K562 (cell line): ENCODE data around the gene UMAD1. TPM values are rescaled to one million over a fixed set of nuclear protein-coding genes. Genes with fewer than 3 reads are reported as not detected.

ENCODE experiments used
- ATAC-seq: fragments of 200-7000 bp; cut with Tn5 transposase; 3 replicates; pipeline ENCODE4 v1.9.1; 2020; ENCODE audit warnings: moderate library complexity
- BruUV-seq: library from RNA; stranded (reverse); fragments of 400-500 nt; replicated peaks from 2 replicates; lab custom pipeline; 2021; lab: Mats Ljungman, UMichigan
- CTCF ChIA-PET: fragments of 300-600 bp; formaldehyde crosslinking; extraction: SDS; loops from one replicate; lab custom pipeline; 2021; ENCODE audit warnings: low intra/inter-chr PET ratio; lab: Yijun Ruan, JAX
- POLR2A ChIA-PET: fragments of 300-600, 350-650 bp; sonication (Branson Sonifier 250); formaldehyde crosslinking; extraction: SDS; loops from one replicate; lab custom pipeline; 2021; ENCODE audit warnings: antibody characterized with exemption, inconsistent platforms; lab: Yijun Ruan, JAX
- DNase-seq, 4 experiments: peaks; one replicate each; pipeline versions ENCODE4 v3.0.0 to v3.0.0-alpha.2; 2011 to 2018; ENCODE audit warnings: low spot score in 3 of 4, mixed read lengths in 3 of 4; ENCODE audit errors: extremely low read depth in 1 of 4
- FAIRE-seq: peaks from 2 replicates; lab custom pipeline; 2011; peaks lifted over from hg19 to GRCh38; lab: Jason Lieb, UNC
- H2AFZ ChIP-seq: 2 replicates; pipeline ENCODE4 v1.6.0; 2011; ENCODE audit warnings: low read depth, low read length, control low read depth, inconsistent platforms
- H3K27ac ChIP-seq: fragments of 200-600 bp; 3 replicates; pipeline ENCODE4 v1.8.0; 2011; ENCODE audit warnings: low read depth, mild to moderate bottlenecking, control low read depth, inconsistent platforms, low read length, moderate library complexity, mixed read lengths; ENCODE audit errors: extremely low read depth
- H3K27me3 ChIP-seq, 2 experiments: fragments of 300-600 bp in 1 of 2; 2 replicates in 1 of 2; 3 replicates in 1 of 2; pipeline versions ENCODE4 v1.6.0 to v1.8.0; 2011; ENCODE audit warnings: inconsistent platforms in 2 of 2, low read length in 2 of 2, mild to moderate bottlenecking in 1 of 2, mixed read lengths in 1 of 2, moderate library complexity in 1 of 2; ENCODE audit not compliant: control insufficient read depth in 2 of 2, insufficient read depth in 2 of 2
- H3K36me3 ChIP-seq: fragments of 300-600 bp; 3 replicates; pipeline ENCODE4 v1.8.0; 2011; ENCODE audit warnings: mild to moderate bottlenecking, low read length, inconsistent platforms; ENCODE audit not compliant: control insufficient read depth, insufficient read depth
- H3K4me1 ChIP-seq, 2 experiments: fragments of 200-600 bp in 1 of 2; replicated peaks in 1 of 2; 2 replicates in 1 of 2; 3 replicates in 1 of 2; pipeline versions ENCODE4 v1.5.1 to v1.8.0; 2011; ENCODE audit warnings: inconsistent platforms in 2 of 2, low read length in 2 of 2, mild to moderate bottlenecking in 1 of 2, mixed read lengths in 1 of 2, moderate library complexity in 1 of 2; ENCODE audit not compliant: control insufficient read depth in 2 of 2, insufficient read depth in 2 of 2
- H3K4me2 ChIP-seq: 2 replicates; pipeline ENCODE4 v1.6.1; 2011; ENCODE audit warnings: low read length, control low read depth, inconsistent platforms, mixed read lengths; ENCODE audit not compliant: insufficient read depth
- H3K4me3 ChIP-seq: fragments of 200-600 bp; sonication (generic), shearing (Covaris generic); 2 replicates; pipeline ENCODE4 v1.5.1; 2016; ENCODE audit warnings: control low read depth, inconsistent platforms
- H3K79me2 ChIP-seq: fragments of 200-600 bp; 3 replicates; pipeline ENCODE4 v1.8.0; 2011; ENCODE audit warnings: low read length, inconsistent platforms; ENCODE audit not compliant: control insufficient read depth, insufficient read depth
- H3K9ac ChIP-seq, 2 experiments: 2 replicates each; pipeline versions ENCODE4 v1.6.0 to v1.6.1; 2011; ENCODE audit warnings: low read depth in 2 of 2, low read length in 2 of 2, control low read depth in 1 of 2, inconsistent platforms in 1 of 2, mild to moderate bottlenecking in 1 of 2, mixed read lengths in 1 of 2; ENCODE audit not compliant: insufficient read depth in 1 of 2
- H3K9me1 ChIP-seq: one replicate; pipeline ENCODE4 v1.6.0; 2011; ENCODE audit warnings: inconsistent platforms, mild to moderate bottlenecking, low read length, moderate library complexity; ENCODE audit not compliant: control insufficient read depth, insufficient read depth
- H3K9me3 ChIP-seq: replicated peaks from 2 replicates; pipeline ENCODE4 v1.5.1; 2011; ENCODE audit warnings: low read depth, low read length, inconsistent platforms; ENCODE audit not compliant: control insufficient read depth, insufficient read depth
- H4K20me1 ChIP-seq: replicated peaks from 2 replicates; pipeline ENCODE4 v1.6.1; 2011; ENCODE audit warnings: low read length, inconsistent platforms, mixed read lengths; ENCODE audit not compliant: control insufficient read depth, insufficient read depth
- ARID1B ChIP-seq: fragments of 450-650 bp; IDR thresholded peaks from 2 replicates; pipeline ENCODE4 v1.6.1; 2016; ENCODE audit warnings: antibody characterized with exemption, mild to moderate bottlenecking, inconsistent platforms
- BRCA1 ChIP-seq, 2 experiments: fragments of 450-650 bp in 1 of 2; sonication (generic) in 1 of 2; formaldehyde crosslinking in 1 of 2; IDR thresholded peaks; 2 replicates each; pipeline versions ENCODE4 v1.5.0 to v1.6.1; 2017 to 2020; ENCODE audit warnings: mild to moderate bottlenecking in 1 of 2, missing genetic modification reagents in 1 of 2
- CHAMP1 ChIP-seq: fragments of 450-650 bp; IDR thresholded peaks from 2 replicates; pipeline ENCODE4 v1.6.1; 2016; ENCODE audit warnings: mild to moderate bottlenecking
- EGR1 ChIP-seq: fragments of 450-650 bp; conservative IDR thresholded peaks from 2 replicates; pipeline ENCODE4 v1.6.1; 2017; ENCODE audit warnings: mild to moderate bottlenecking
- EP400 ChIP-seq: fragments of 450-650 bp; IDR thresholded peaks from 2 replicates; pipeline ENCODE4 v1.6.1; 2017; ENCODE audit warnings: antibody characterized with exemption, mild to moderate bottlenecking, moderate library complexity
- FOXK2 ChIP-seq, 2 experiments: fragments of 450-650 bp; IDR thresholded peaks in 1 of 2; conservative IDR thresholded peaks in 1 of 2; 2 replicates each; pipeline ENCODE4 v1.6.1; 2016; ENCODE audit warnings: low read depth in 2 of 2, mild to moderate bottlenecking in 1 of 2
- HINFP ChIP-seq: fragments of 450-650 bp; conservative IDR thresholded peaks from 2 replicates; pipeline ENCODE4 v1.6.1; 2016; ENCODE audit warnings: missing genetic modification characterization, low read depth, mild to moderate bottlenecking, control low read depth, missing compliant biosample characterization
- MAFG ChIP-seq: fragments of 450-650 bp; conservative IDR thresholded peaks from 2 replicates; pipeline ENCODE4 v1.6.1; 2016; ENCODE audit warnings: missing genetic modification characterization, missing compliant biosample characterization
- PPARD ChIP-seq: fragments of 250-450 bp; sonication (Bioruptor Pico); IDR thresholded peaks from 2 replicates; pipeline ENCODE4 v1.8.0; 2022; ENCODE audit warnings: inconsistent platforms, mild to moderate bottlenecking, moderate library complexity
- RCOR1 ChIP-seq, 2 experiments: IDR thresholded peaks; 2 replicates each; pipeline ENCODE4 v1.6.1; 2012; ENCODE audit warnings: low read depth in 2 of 2, low read length in 2 of 2, borderline replicate concordance in 1 of 2, improper control_type of control experiment in 1 of 2
- ZNF197 ChIP-seq: fragments of 200-800 bp; sonication (Bioruptor generic); IDR thresholded peaks from 2 replicates; pipeline ENCODE4 v1.6.1; 2016; ENCODE audit warnings: low read depth, missing genetic modification characterization, missing compliant biosample characterization
- WGBS: fragments of 100-300 bp; shearing (Covaris generic); methylation state at CpG from one replicate; pipeline ENCODE4 v1.1.6; 2016; ENCODE audit warnings: low coverage, mixed read lengths; ENCODE audit not compliant: insufficient coverage; ENCODE audit errors: missing lambda C conversion rate; 5-methylcytosine and 5-hydroxymethylcytosine counted together
- in situ Hi-C: fragments of 300-500 bp; cut with MboI; formaldehyde crosslinking; loops from 4 replicates; pipeline ENCODE4 v1.15.0; 2018; ENCODE audit warnings: inconsistent platforms, mixed read lengths
- intact Hi-C: fragments of 100-400 bp; cut with micrococcal nuclease; formaldehyde crosslinking; loops from 2 replicates; pipeline ENCODE4 v1.14.2; 2022
- polyA plus RNA-seq, 8 experiments: library from polyadenylated mRNA; depleted of rRNA in 4 of 8; stranded (reverse) in 5 of 8; unstranded in 3 of 8; fragments of >200 nt; fragmentation: Nextera tagmentation in 2 of 8; fragmentation: Illumina TruSeq in 1 of 8; extraction: Ambion mirVana in 2 of 8; extraction: Trizol in 1 of 8; gene quantifications; 2 replicates each; pipeline versions ENCODE4 v1.2.1 to v1.2.3, GENCODE V29; 2011 to 2014; ENCODE audit warnings: inconsistent platforms in 1 of 8, missing spikeins in 1 of 8
- total RNA-seq, 7 experiments: library from RNA; depleted of rRNA in 6 of 7; stranded (reverse); fragments of >200 nt in 6 of 7; fragmentation: Illumina TruSeq in 2 of 7; extraction: Trizol in 2 of 7; gene quantifications; 2 replicates each; pipeline versions ENCODE4 v1.2.1 to v1.2.3, GENCODE V29; 2011 to 2021; ENCODE audit warnings: low replicate concordance in 1 of 7
- TF ChIP-seq, protein P1 (sequence below): fragments of 450-650 bp; IDR thresholded peaks from 2 replicates; pipeline ENCODE4 v1.6.1; 2018; ENCODE audit warnings: mild to moderate bottlenecking, low read depth; ENCODE audit not compliant: partially characterized antibody
- TF ChIP-seq, protein P2 (sequence below): fragments of 450-650 bp; formaldehyde crosslinking; IDR thresholded peaks from 2 replicates; pipeline ENCODE4 v1.4.0; 2020; ENCODE audit warnings: mild to moderate bottlenecking, moderate library complexity

UMAD1 gene
- total and polyA plus RNA-seq, 9 of the 15 experiments (the other 6 are each of a cell fraction or from before 2014, with no cell fraction given): 9.0 to 26.7 (median 13.3) TPM

DNA sequence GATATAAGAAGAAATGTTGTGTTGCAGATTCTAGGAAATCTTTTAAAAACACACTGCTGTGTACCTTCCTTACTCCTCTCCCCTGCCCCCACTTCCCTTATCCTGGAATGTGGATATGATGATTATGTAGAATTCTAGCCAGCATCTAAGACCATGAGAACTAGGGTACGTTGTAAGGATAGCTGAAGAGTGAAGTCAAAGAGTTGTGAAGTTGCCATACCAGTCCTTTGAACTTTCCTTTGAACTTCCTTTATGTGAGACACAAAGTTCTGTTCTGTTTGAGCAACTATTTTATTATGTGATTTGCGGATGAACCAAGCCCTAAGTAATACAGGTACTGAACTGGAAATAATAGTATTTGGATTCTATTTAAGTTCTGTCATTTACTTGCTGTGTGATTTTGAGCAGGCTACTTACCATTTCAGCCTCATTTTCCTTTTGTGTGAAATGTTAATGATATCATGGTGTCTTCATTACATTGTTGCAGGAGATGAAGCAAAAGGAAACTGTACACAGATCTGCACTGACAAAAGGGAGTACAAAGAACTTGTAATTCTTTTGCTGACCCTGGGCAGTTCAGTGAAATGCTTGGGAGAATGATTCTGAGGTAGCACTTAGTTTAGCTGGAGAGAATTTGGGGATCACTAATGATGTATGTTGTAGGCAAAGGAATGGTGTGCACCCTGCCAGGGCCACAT is 46.4 kb downstream of the UMAD1 start:
- H3K79me2 ChIP-seq: no peaks in the 10 kb centered on the region
- no peak for DNase-seq
- no peak overlapping the region for H3K4me2 ChIP-seq
- no peaks in the 10 kb centered on the region for H3K27me3 ChIP-seq
- H4K20me1 ChIP-seq: no peaks in the 10 kb centered on the region
- no peak overlapping the region for H3K4me3 ChIP-seq
- no peaks in the 10 kb centered on the region for H3K9me3 ChIP-seq
- H3K36me3 ChIP-seq: no peaks in the 10 kb centered on the region
- 59% methylated on average over 2 of the region's 2 CpGs for WGBS
- no peak overlapping the region for H3K9ac ChIP-seq
- H3K27ac ChIP-seq: no peak overlapping the region
- peaks cover 0 to 8% of the 10 kb centered on the region in 2 experiments; a peak in 2 of 5 replicates for H3K4me1 ChIP-seq
- no peak for FAIRE-seq
- in situ Hi-C loops (no loop called here), intact Hi-C loops (loop anchor here (10.0 kb wide), 1 partner anchor 288 kb away; no protein-coding TSS in a partner anchor)
- ChIA-PET POLR2A (interaction anchor here (0.6 to 0.7 kb wide), 2 partner anchors 700 to 755 kb away, joined by 3 to 4 read pairs; no protein-coding TSS in a partner anchor), CTCF (no interaction called here)
- H2AFZ ChIP-seq: no peak overlapping the region
- no TSS peak for BruUV-seq
- H3K9me1 ChIP-seq: no peaks in the 10 kb centered on the region
- ATAC-seq: no peak; the same call in 2 of the 3 replicates
- TF ChIP-seq MAFG (no peak), BRCA1 (IDR thresholded peaks at IDR 0.05) (no peak), BRCA1 (CRISPR knock-in tag; IDR thresholded peaks at IDR 0.05) (no peak), CHAMP1 (no peak), PPARD (no peak), EGR1 (no peak), ZNF197 (CRISPR knock-in tag) (no peak), RCOR1 (IDR thresholded peaks at IDR 0.05; ENCODE audit: borderline replicate concordance in 1 of 2, low read depth in 2 of 2, low read length in 2 of 2) (no peak), HINFP (tag) (no peak), EP400 (no peak), FOXK2 (conservative IDR thresholded peaks at IDR 0.05 in 1 of 2, IDR thresholded peaks at IDR 0.05 in 1 of 2; ENCODE audit: low read depth in 2 of 2) (no peak), ARID1B (no peak)
- TF ChIP-seq, protein P1, sequence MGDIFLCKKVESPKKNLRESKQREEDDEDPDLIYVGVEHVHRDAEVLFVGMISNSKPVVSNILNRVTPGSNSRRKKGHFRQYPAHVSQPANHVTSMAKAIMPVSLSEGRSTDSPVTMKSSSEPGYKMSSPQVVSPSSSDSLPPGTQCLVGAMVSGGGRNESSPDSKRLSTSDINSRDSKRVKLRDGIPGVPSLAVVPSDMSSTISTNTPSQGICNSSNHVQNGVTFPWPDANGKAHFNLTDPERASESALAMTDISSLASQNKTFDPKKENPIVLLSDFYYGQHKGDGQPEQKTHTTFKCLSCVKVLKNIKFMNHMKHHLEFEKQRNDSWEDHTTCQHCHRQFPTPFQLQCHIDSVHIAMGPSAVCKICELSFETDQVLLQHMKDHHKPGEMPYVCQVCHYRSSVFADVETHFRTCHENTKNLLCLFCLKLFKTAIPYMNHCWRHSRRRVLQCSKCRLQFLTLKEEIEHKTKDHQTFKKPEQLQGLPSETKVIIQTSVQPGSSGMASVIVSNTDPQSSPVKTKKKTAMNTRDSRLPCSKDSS: no peak
- TF ChIP-seq, protein P2, sequence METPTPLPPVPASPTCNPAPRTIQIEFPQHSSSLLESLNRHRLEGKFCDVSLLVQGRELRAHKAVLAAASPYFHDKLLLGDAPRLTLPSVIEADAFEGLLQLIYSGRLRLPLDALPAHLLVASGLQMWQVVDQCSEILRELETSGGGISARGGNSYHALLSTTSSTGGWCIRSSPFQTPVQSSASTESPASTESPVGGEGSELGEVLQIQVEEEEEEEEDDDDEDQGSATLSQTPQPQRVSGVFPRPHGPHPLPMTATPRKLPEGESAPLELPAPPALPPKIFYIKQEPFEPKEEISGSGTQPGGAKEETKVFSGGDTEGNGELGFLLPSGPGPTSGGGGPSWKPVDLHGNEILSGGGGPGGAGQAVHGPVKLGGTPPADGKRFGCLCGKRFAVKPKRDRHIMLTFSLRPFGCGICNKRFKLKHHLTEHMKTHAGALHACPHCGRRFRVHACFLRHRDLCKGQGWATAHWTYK (CRISPR knock-in tag): no peak
